PC-9 (cell line): ENCODE results near the gene PACRG. TPM values are rescaled to one million over a fixed set of nuclear protein-coding genes. Genes with fewer than 3 reads are reported as not detected.

Experiments used
- BruUV-seq: library from RNA; stranded (reverse); fragments of 400-500 nt; replicated peaks from 2 replicates; lab custom pipeline; 2021; lab: Mats Ljungman, UMichigan
- CTCF ChIA-PET: fragments of 300-600 bp; sonication (Branson Sonifier 250); formaldehyde crosslinking; loops from one replicate; lab custom pipeline; 2022; ENCODE audit warnings: antibody characterized with exemption; lab: Charles Lee
- POLR2A ChIA-PET: fragments of 300-600 bp; sonication (Branson Sonifier 250); formaldehyde crosslinking; loops from one replicate; lab custom pipeline; 2022; ENCODE audit warnings: antibody characterized with exemption; ENCODE audit not compliant: unreplicated experiment; lab: Charles Lee
- DNase-seq, 2 experiments: peaks; one replicate each; pipeline versions ENCODE4 v3.0.0 to v3.0.0-alpha.2; 2015 to 2022; ENCODE audit warnings: mixed read lengths in 1 of 2
- H2AFZ ChIP-seq: fragments of 200-600 bp; sonication (generic); 2 replicates; pipeline ENCODE4 v1.8.1; 2017; ENCODE audit warnings: antibody characterized with exemption
- H3F3A ChIP-seq: fragments of 200-600 bp; sonication (generic); 2 replicates; pipeline ENCODE4 v1.8.1; 2017; ENCODE audit warnings: antibody characterized with exemption, mild to moderate bottlenecking, low read depth; ENCODE audit not compliant: insufficient read depth
- H3K27ac ChIP-seq: fragments of 200-600 bp; sonication (generic); 2 replicates; pipeline ENCODE4 v1.6.1; 2016; ENCODE audit warnings: mixed run types
- H3K27me3 ChIP-seq: fragments of 200-600 bp; sonication (generic); 2 replicates; pipeline ENCODE4 v1.6.1; 2016; ENCODE audit warnings: low read depth, mixed run types; ENCODE audit not compliant: insufficient read depth
- H3K36me3 ChIP-seq: fragments of 200-600 bp; sonication (generic); 2 replicates; pipeline ENCODE4 v1.6.1; 2016; ENCODE audit warnings: low read depth, mixed run types
- H3K4me1 ChIP-seq: fragments of 200-600 bp; sonication (generic); replicated peaks from 2 replicates; pipeline ENCODE4 v1.6.1; 2016; ENCODE audit warnings: mixed run types; ENCODE audit not compliant: insufficient read depth
- H3K4me2 ChIP-seq: fragments of 200-600 bp; sonication (generic); 2 replicates; pipeline ENCODE4 v1.6.1; 2017; ENCODE audit warnings: mixed run types
- H3K4me3 ChIP-seq: fragments of 200-600 bp; sonication (generic); 2 replicates; pipeline ENCODE4 v1.6.1; 2016; ENCODE audit warnings: mixed run types
- H3K79me2 ChIP-seq: fragments of 200-600 bp; sonication (generic); 2 replicates; pipeline ENCODE4 v1.6.1; 2017; ENCODE audit warnings: low read depth, mixed run types
- H3K9me2 ChIP-seq: fragments of 200-600 bp; sonication (generic); 2 replicates; pipeline ENCODE4 v1.8.1; 2017; ENCODE audit warnings: mild to moderate bottlenecking; ENCODE audit not compliant: insufficient read depth
- H3K9me3 ChIP-seq: fragments of 200-600 bp; sonication (generic); 2 replicates; pipeline ENCODE4 v1.8.1; 2016; ENCODE audit warnings: low read depth; ENCODE audit not compliant: insufficient read depth
- H4K20me1 ChIP-seq: fragments of 200-600 bp; sonication (generic); 2 replicates; pipeline ENCODE4 v1.8.1; 2017; ENCODE audit not compliant: insufficient read depth
- EZH2 ChIP-seq: fragments of 200-600 bp; sonication (generic); IDR thresholded peaks from 2 replicates; pipeline ENCODE4 v1.8.0; 2017; ENCODE audit warnings: antibody characterized with exemption, low read depth
- intact Hi-C: fragments of 100-400 bp; cut with micrococcal nuclease; formaldehyde crosslinking; loops from one replicate; pipeline ENCODE4 v1.10.0; 2022; ENCODE audit not compliant: unreplicated experiment
- total RNA-seq: library from RNA; stranded (reverse); gene quantifications from 2 replicates; pipeline ENCODE4 v1.2.3, GENCODE V29; 2021
- TF ChIP-seq, protein P1 (sequence below): fragments of 200-600 bp; sonication (generic); conservative IDR thresholded peaks from 2 replicates; pipeline ENCODE4 v1.6.1; 2017; ENCODE audit warnings: mixed run types, antibody characterized with exemption, mild to moderate bottlenecking, moderate library complexity

Gene PACRG
- total RNA-seq, 1 experiment from 2014 or later: not detected

DNA sequence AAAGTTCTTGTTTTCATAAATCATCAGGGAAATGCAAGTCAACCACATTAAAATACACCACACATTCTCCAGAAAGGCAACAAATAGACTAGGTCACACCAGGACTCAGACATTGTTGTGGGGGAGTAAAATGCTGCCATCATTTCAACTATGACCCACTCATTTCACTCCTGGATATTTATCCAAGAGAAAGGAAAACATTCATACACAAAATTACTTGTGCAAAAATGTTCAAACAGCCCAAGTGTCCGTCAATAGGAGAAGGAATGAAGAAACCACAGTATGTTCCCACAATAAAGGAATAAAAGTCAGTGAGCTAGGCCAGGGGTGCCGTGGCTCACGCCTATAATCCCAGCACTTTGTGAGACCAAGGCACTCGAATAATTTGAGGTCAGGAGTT, 605.3 kb downstream of the PACRG start:
- Histone ChIP-seq H2AFZ (no peak overlapping the region), H3K36me3 (no peaks in the 10 kb centered on the region), H4K20me1 (no peaks in the 10 kb centered on the region), H3K4me2 (no peak overlapping the region), H3K9me2 (no peaks in the 10 kb centered on the region), H3K27ac (no peak overlapping the region), H3K9me3 (no peaks in the 10 kb centered on the region), H3K27me3 (no peaks in the 10 kb centered on the region), H3F3A (no peaks in the 10 kb centered on the region), H3K4me3 (no peak overlapping the region), H3K79me2 (no peaks in the 10 kb centered on the region), H3K4me1 (peaks cover 5% of the 10 kb centered on the region)
- POLR2A ChIA-PET: no interaction called here
- no peak for DNase-seq
- intact Hi-C loops: no loop called here
- BruUV-seq: no TSS peak
- CTCF ChIA-PET: no interaction called here
- TF ChIP-seq, protein P1, sequence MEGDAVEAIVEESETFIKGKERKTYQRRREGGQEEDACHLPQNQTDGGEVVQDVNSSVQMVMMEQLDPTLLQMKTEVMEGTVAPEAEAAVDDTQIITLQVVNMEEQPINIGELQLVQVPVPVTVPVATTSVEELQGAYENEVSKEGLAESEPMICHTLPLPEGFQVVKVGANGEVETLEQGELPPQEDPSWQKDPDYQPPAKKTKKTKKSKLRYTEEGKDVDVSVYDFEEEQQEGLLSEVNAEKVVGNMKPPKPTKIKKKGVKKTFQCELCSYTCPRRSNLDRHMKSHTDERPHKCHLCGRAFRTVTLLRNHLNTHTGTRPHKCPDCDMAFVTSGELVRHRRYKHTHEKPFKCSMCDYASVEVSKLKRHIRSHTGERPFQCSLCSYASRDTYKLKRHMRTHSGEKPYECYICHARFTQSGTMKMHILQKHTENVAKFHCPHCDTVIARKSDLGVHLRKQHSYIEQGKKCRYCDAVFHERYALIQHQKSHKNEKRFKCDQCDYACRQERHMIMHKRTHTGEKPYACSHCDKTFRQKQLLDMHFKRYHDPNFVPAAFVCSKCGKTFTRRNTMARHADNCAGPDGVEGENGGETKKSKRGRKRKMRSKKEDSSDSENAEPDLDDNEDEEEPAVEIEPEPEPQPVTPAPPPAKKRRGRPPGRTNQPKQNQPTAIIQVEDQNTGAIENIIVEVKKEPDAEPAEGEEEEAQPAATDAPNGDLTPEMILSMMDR: no peak
- no peak for TF ChIP-seq EZH2

DNA sequence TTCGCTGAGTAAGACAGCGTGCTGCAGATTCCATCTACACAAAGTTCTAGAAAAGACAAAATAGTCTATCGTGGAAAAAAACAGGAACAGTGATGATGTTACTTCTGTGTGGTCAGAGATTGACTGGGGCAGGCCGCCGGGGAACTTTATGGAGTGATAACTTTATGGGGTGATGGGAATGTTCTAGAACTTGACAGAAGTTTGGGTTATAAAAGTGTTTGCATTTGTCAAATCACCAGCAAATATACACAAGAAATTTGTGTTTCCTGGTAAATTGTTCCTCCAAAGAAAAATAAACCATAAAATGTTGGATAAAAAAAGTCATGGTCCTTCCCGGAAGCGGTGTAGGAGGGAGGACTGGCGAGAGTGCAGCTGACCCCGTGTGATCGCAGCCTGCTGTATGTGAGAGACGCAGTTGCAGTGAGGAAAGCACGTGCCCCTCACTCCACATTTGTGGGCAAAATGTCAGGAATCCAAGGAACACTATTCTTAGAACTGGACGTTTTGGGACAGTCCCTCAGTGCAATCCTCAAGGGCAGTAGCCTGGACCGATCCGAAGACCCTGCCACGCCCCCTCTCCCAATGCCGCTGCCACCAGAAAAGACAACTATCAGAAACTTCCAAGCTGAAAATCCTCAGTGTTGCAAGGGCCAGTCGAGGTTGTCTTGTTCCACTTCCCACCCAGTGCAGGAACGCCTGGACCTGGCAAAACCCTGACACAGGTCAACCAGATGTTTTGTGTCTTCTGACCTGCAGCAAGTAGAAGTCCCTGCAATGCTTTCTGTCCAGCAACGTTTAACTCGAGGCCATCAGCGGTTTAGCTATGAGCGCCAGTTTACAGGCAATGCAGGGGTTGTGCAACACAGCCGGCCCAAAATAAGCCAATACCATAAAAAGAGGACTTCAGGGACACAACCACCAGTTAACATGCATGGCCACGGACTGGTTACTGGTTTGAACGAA, 606.2 kb downstream of the PACRG start:
- H3K27me3 ChIP-seq: no peaks in the 10 kb centered on the region
- no peaks in the 10 kb centered on the region for H3F3A ChIP-seq
- no peak overlapping the region for H3K27ac ChIP-seq
- no peaks in the 10 kb centered on the region for H3K9me2 ChIP-seq
- no peak overlapping the region for H2AFZ ChIP-seq
- H3K79me2 ChIP-seq: no peaks in the 10 kb centered on the region
- no peaks in the 10 kb centered on the region for H3K36me3 ChIP-seq
- no peaks in the 10 kb centered on the region for H4K20me1 ChIP-seq
- no peak for TF ChIP-seq EZH2
- TF ChIP-seq, protein P1: no peak
- ChIA-PET CTCF (no interaction called here), POLR2A (no interaction called here)
- BruUV-seq: no TSS peak
- no peak overlapping the region for H3K4me2 ChIP-seq
- H3K4me3 ChIP-seq: no peak overlapping the region
- peaks cover 5% of the 10 kb centered on the region for H3K4me1 ChIP-seq
- no peak for DNase-seq
- no peaks in the 10 kb centered on the region for H3K9me3 ChIP-seq
- intact Hi-C loops: no loop called here

DNA sequence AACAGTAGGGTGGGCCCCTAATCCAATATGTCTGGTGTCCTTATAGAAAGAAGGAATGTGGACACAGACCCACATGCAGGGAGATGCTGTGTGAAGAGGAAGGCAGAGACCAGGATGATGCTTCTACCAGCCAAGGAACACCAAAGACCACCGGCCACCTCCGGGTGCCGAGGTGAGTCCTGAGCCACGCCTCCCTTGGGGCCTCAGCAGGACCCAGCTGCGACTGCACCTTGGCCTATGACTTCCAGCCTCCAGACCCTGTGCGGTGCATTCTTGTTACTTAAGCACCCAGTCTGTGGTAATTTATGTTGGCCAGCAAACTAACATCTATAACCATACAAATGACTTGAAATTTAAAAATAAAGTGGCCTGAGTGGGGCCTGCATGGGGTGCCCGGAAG, 607.3 kb downstream of the PACRG start:
- no peak overlapping the region for H3K4me2 ChIP-seq
- DNase-seq: no peak
- no peaks in the 10 kb centered on the region for H3K79me2 ChIP-seq
- TF ChIP-seq EZH2: no peak
- TF ChIP-seq, protein P1: no peak
- intact Hi-C loops: no loop called here
- ChIA-PET CTCF (no interaction called here), POLR2A (no interaction called here)
- BruUV-seq: no TSS peak
- H3K36me3 ChIP-seq: no peaks in the 10 kb centered on the region
- H3K27ac ChIP-seq: no peak overlapping the region
- no peak overlapping the region for H2AFZ ChIP-seq
- H4K20me1 ChIP-seq: no peaks in the 10 kb centered on the region
- no peaks in the 10 kb centered on the region for H3K27me3 ChIP-seq
- H3K4me1 ChIP-seq: peaks cover 5% of the 10 kb centered on the region
- H3K9me3 ChIP-seq: no peaks in the 10 kb centered on the region
- H3K9me2 ChIP-seq: no peaks in the 10 kb centered on the region
- H3F3A ChIP-seq: no peaks in the 10 kb centered on the region
- H3K4me3 ChIP-seq: no peak overlapping the region
